Rectal smooth muscle tissue (tissue), 1 donor: ENCODE data around the gene CCIN.

Source experiments
- H3K27ac ChIP-seq: one replicate; pipeline ENCODE4 v1.7.0; 2013; ENCODE audit warnings: low read depth, low read length, inconsistent platforms
- H3K27me3 ChIP-seq: one replicate; pipeline ENCODE4 v1.7.0; 2013; ENCODE audit warnings: low read length; ENCODE audit not compliant: control insufficient read depth, insufficient read depth
- H3K36me3 ChIP-seq: one replicate; pipeline ENCODE4 v1.7.0; 2013; ENCODE audit warnings: low read length; ENCODE audit not compliant: control insufficient read depth, insufficient read depth
- H3K4me1 ChIP-seq: one replicate; pipeline ENCODE4 v1.7.0; 2013; ENCODE audit warnings: low read length; ENCODE audit not compliant: control insufficient read depth, insufficient read depth
- H3K4me3 ChIP-seq: one replicate; pipeline ENCODE4 v1.7.0; 2013; ENCODE audit warnings: low read length
- H3K9ac ChIP-seq: one replicate; pipeline ENCODE4 v1.7.0; 2013; ENCODE audit warnings: low read length

Gene CCIN

GRCh38 chr9:36211510-36211909 lies 42.3 kb downstream of the CCIN start:
- Histone ChIP-seq H3K4me3 (no peak overlapping the region), H3K36me3 (peaks cover 42% of the 10 kb centered on the region), H3K9ac (no peak overlapping the region), H3K4me1 (no peaks in the 10 kb centered on the region), H3K27ac (no peak overlapping the region), H3K27me3 (no peaks in the 10 kb centered on the region)

GRCh38 chr9:36213387-36213786 lies 44.2 kb downstream of the CCIN start:
- Histone ChIP-seq H3K27me3 (no peaks in the 10 kb centered on the region), H3K27ac (no peak overlapping the region), H3K36me3 (peaks cover 34% of the 10 kb centered on the region), H3K4me1 (no peaks in the 10 kb centered on the region), H3K9ac (no peak overlapping the region), H3K4me3 (no peak overlapping the region)

GRCh38 chr9:36213989-36214388 lies 44.8 kb downstream of the CCIN start:
- Histone ChIP-seq H3K27ac (no peak overlapping the region), H3K36me3 (peaks cover 34% of the 10 kb centered on the region), H3K4me1 (no peaks in the 10 kb centered on the region), H3K4me3 (no peak overlapping the region), H3K9ac (no peak overlapping the region), H3K27me3 (no peaks in the 10 kb centered on the region)

GRCh38 chr9:36214571-36214970 lies 45.4 kb downstream of the CCIN start:
- H3K4me1 ChIP-seq = no peaks in the 10 kb centered on the region
- H3K36me3 ChIP-seq = peaks cover 37% of the 10 kb centered on the region
- no peak overlapping the region for H3K9ac ChIP-seq
- no peaks in the 10 kb centered on the region for H3K27me3 ChIP-seq
- H3K27ac ChIP-seq = no peak overlapping the region
- H3K4me3 ChIP-seq = no peak overlapping the region

GRCh38 chr9:36217256-36217968 lies 48.2 kb downstream of the CCIN start:
- H3K4me1 ChIP-seq = no peaks in the 10 kb centered on the region
- no peaks in the 10 kb centered on the region for H3K27me3 ChIP-seq
- H3K9ac ChIP-seq = no peak overlapping the region
- peaks cover 41% of the 10 kb centered on the region for H3K36me3 ChIP-seq
- no peak overlapping the region for H3K4me3 ChIP-seq
- H3K27ac ChIP-seq = no peak overlapping the region

GRCh38 chr9:36218011-36218410 lies 48.8 kb downstream of the CCIN start:
- H3K9ac ChIP-seq = no peak overlapping the region
- H3K27me3 ChIP-seq = no peaks in the 10 kb centered on the region
- H3K27ac ChIP-seq = no peak overlapping the region
- H3K4me3 ChIP-seq = no peak overlapping the region
- H3K4me1 ChIP-seq = no peaks in the 10 kb centered on the region
- peaks cover 44% of the 10 kb centered on the region for H3K36me3 ChIP-seq

- H3K4me3 ChIP-seq = no peak overlapping the region
- H3K36me3 ChIP-seq = peaks cover 45% of the 10 kb centered on the region
- no peak overlapping the region for H3K27ac ChIP-seq
- H3K27me3 ChIP-seq = no peaks in the 10 kb centered on the region
- no peaks in the 10 kb centered on the region for H3K4me1 ChIP-seq
- H3K9ac ChIP-seq = no peak overlapping the region
Observed at GRCh38 chr9:36218411-36218901, 49.3 kb downstream of the CCIN start.
